Prostate gland (tissue), 2 donors: ENCODE results near the gene CBX6. TPM values are rescaled to one million over a fixed set of nuclear protein-coding genes. Genes with fewer than 3 reads are reported as not detected.

Experiments
- DNase-seq: peaks from one replicate; pipeline ENCODE4 v3.0.0-alpha.2; 2019; ENCODE audit warnings: low spot score
- H3K27ac ChIP-seq, 2 donors: fragments of 200-600 bp; sonication (generic); 2 replicates each; pipeline ENCODE4 v1.5.1; 2017 to 2019
- H3K27me3 ChIP-seq: fragments of 200-600 bp; sonication (generic); replicated peaks from 2 replicates; pipeline ENCODE4 v1.5.1; 2019; ENCODE audit not compliant: insufficient read depth
- H3K36me3 ChIP-seq, 2 donors: fragments of 200-600 bp; sonication (generic); 1 replicate in 1 of 2; 2 replicates in 1 of 2; pipeline versions ENCODE4 v1.5.1 to v1.8.1; 2017 to 2019
- H3K4me1 ChIP-seq: fragments of 200-600 bp; sonication (generic); replicated peaks from 2 replicates; pipeline ENCODE4 v1.5.1; 2019
- H3K4me3 ChIP-seq, 2 donors: fragments of 200-600 bp; sonication (generic); 2 replicates each; pipeline ENCODE4 v1.5.1; 2017 to 2019
- H3K9me3 ChIP-seq: fragments of 200-600 bp; sonication (generic); 2 replicates; pipeline ENCODE4 v1.5.1; 2017
- POLR2A ChIP-seq: fragments of 450-650 bp; IDR thresholded peaks from one replicate; pipeline ENCODE4 v1.6.1; 2016; ENCODE audit warnings: antibody characterized with exemption, mild to moderate bottlenecking
- POLR2AphosphoS5 ChIP-seq: sonication (generic); formaldehyde crosslinking; IDR thresholded peaks from one replicate; pipeline ENCODE4 v1.6.1; 2017; ENCODE audit warnings: antibody characterized with exemption
- WGBS: methylation state at CpG from one replicate; pipeline ENCODE4 v1.1.5; 2018; 5-methylcytosine and 5-hydroxymethylcytosine counted together
- intact Hi-C: fragments of 100-400 bp; cut with DNase I; formaldehyde crosslinking; loops from one replicate; pipeline ENCODE4 v1.14.2; 2022
- total RNA-seq, 2 donors: library from RNA; depleted of rRNA; stranded (reverse); fragments of >200 nt; gene quantifications; one replicate each; pipeline ENCODE4 v1.1.0, GENCODE V29; 2016
- TF ChIP-seq, protein P1 (sequence below), 4 experiments: fragments of 200-600 bp in 2 of 4; fragments of 450-650 bp in 2 of 4; sonication (generic) in 2 of 4; IDR thresholded peaks; 1 replicate in 3 of 4; 2 replicates in 1 of 4; pipeline ENCODE4 v1.5.1; 2016 to 2019; ENCODE audit warnings: antibody characterized with exemption in 4 of 4, mild to moderate bottlenecking in 2 of 4, moderate library complexity in 2 of 4

CBX6 gene
- total RNA-seq, 2 donors from 2014 or later, result 39.9 to 56.2 TPM

DNA sequence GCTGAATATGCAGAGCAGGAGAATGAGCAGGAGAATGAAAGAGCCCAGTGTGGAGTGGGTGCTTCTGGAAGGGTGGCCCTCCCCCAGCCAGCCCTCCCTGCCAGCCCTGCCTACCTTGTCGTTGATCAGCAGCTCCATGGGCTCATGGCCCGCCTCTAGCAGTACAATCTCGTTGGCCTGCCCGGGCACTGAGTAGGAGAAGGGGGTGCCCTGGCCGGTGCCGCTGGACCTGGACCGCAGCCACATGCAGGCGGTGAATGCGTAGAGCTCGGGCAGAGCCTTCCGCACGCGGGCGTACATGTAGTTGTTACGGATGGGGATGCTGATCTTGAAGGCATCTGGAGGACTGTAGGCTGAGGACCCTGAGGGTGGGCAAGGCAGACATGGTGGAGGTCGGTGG, 45.6 kb downstream of the CBX6 start:
- H3K27me3 ChIP-seq, result no peaks in the 10 kb centered on the region
- WGBS, result 86% methylated on average over 16 of the region's 16 CpGs
- no peak for DNase-seq
- no peak for TF ChIP-seq POLR2A
- TF ChIP-seq, protein P1, sequence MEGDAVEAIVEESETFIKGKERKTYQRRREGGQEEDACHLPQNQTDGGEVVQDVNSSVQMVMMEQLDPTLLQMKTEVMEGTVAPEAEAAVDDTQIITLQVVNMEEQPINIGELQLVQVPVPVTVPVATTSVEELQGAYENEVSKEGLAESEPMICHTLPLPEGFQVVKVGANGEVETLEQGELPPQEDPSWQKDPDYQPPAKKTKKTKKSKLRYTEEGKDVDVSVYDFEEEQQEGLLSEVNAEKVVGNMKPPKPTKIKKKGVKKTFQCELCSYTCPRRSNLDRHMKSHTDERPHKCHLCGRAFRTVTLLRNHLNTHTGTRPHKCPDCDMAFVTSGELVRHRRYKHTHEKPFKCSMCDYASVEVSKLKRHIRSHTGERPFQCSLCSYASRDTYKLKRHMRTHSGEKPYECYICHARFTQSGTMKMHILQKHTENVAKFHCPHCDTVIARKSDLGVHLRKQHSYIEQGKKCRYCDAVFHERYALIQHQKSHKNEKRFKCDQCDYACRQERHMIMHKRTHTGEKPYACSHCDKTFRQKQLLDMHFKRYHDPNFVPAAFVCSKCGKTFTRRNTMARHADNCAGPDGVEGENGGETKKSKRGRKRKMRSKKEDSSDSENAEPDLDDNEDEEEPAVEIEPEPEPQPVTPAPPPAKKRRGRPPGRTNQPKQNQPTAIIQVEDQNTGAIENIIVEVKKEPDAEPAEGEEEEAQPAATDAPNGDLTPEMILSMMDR (IDR thresholded peaks at IDR 0.05), result no peak
- no peak for TF ChIP-seq POLR2AphosphoS5
- H3K4me1 ChIP-seq, result no peaks in the 10 kb centered on the region
- no peak overlapping the region for H3K4me3 ChIP-seq
- H3K27ac ChIP-seq, result no peak overlapping the region
- no peaks in the 10 kb centered on the region for H3K36me3 ChIP-seq
- intact Hi-C loops, result no loop called here
- H3K9me3 ChIP-seq, result no peaks in the 10 kb centered on the region

DNA sequence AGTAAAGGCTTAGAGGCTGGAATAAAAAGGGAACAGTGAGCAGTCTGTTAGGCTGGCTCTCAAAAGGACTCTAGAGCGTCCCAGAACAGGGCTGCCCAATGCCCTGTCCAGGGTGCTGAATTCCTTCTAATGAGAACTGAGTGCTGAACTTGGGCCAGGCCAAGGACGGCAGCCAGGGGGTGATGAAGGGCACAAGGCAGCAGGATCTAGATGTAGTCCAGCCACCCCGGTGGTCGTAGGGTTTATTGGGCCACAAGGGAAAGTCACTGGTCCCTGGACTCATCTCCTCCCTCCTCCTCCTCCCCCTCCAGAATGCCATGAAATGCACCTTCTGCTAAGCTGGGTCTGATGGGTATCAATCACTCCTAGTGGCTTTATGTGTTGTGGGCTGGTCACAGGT, 47.4 kb downstream of the CBX6 start:
- Histone ChIP-seq H3K27me3 (no peaks in the 10 kb centered on the region), H3K9me3 (no peaks in the 10 kb centered on the region), H3K4me1 (no peaks in the 10 kb centered on the region), H3K27ac (no peak overlapping the region), H3K36me3 (no peaks in the 10 kb centered on the region), H3K4me3 (no peak overlapping the region)
- WGBS, result 10% methylated on average over 4 of the region's 4 CpGs
- DNase-seq, result no peak
- intact Hi-C loops, result no loop called here
- TF ChIP-seq, protein P1 (IDR thresholded peaks at IDR 0.05), result peak in 1 of 4 experiments; percentile 28
- no peak for TF ChIP-seq POLR2A
- TF ChIP-seq POLR2AphosphoS5, result no peak

DNA sequence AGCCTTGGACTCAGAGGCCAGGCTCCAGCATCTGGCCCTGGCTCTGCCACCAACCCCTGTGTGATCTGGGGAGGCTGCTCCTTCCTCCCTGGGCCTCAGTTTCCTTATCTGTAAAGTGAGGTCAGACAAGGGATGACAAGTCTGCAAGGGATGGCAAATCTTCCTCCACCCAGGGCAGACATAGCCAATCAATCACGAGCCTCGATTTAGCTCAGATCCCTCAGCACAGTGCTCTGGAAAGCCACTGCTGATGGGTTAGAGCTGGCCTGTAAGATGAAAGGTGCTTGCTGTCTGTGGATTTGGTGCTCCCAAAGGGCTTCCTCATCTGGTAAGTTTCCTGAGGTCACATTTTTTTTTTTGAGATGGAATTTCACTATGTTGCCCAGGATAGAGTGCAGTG, 48.4 kb downstream of the CBX6 start:
- Histone ChIP-seq H3K4me1 (no peaks in the 10 kb centered on the region), H3K36me3 (no peaks in the 10 kb centered on the region), H3K4me3 (no peak overlapping the region), H3K27me3 (no peaks in the 10 kb centered on the region), H3K27ac (no peak overlapping the region), H3K9me3 (no peaks in the 10 kb centered on the region)
- TF ChIP-seq POLR2AphosphoS5, result no peak
- TF ChIP-seq POLR2A, result no peak
- TF ChIP-seq, protein P1 (IDR thresholded peaks at IDR 0.05), result no peak
- 96% methylated on average over 2 of the region's 2 CpGs for WGBS
- DNase-seq, result no peak
- intact Hi-C loops, result no loop called here

DNA sequence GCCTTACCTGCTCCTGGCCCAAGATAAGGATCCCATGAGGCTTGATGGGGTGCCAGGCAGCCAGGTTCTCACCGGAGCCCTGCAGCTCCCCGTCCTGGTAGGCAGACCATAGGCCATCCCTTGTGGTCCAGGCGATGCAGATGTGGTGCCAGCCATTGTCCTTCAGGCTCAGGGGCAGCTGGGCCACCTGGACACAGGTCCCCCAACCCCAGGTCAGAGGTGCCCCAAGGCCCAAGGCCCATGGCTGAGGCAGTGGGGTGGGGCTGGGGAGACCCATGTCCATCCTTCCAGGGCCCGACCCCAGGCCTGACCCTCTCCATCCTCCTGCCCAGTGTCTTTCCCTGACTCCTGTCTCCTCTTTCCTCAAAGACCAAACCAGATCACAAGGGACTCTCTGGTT, 48.9 kb downstream of the CBX6 start:
- H3K4me1 ChIP-seq, result no peaks in the 10 kb centered on the region
- no peak for TF ChIP-seq POLR2A
- TF ChIP-seq, protein P1 (IDR thresholded peaks at IDR 0.05), result no peak
- TF ChIP-seq POLR2AphosphoS5, result no peak
- H3K27me3 ChIP-seq, result no peaks in the 10 kb centered on the region
- H3K36me3 ChIP-seq, result no peaks in the 10 kb centered on the region
- no peaks in the 10 kb centered on the region for H3K9me3 ChIP-seq
- H3K27ac ChIP-seq, result no peak overlapping the region
- 94% methylated on average over 4 of the region's 4 CpGs for WGBS
- no peak overlapping the region for H3K4me3 ChIP-seq
- intact Hi-C loops, result no loop called here
- no peak for DNase-seq

DNA sequence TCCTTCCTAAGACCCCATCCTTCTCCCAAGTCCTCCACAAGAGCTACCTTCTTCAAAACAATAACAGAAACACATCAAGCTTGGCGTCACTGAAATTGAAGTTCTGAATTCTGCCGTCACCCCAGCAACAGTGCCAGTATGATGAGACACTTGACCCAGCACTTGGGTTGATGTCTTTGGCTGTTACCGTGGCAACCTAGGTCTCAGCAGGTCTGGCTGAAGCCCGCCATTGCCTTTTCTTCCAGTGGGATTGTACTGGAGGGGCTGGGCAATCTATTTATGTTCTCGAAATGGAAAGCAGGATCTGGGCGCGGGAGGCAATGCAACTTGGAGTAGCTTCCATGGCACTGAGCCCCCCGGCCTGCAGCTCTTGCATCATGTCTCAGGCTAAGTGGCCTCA, 52.0 kb downstream of the CBX6 start:
- no peak overlapping the region for H3K27ac ChIP-seq
- no peak for DNase-seq
- TF ChIP-seq, protein P1 (IDR thresholded peaks at IDR 0.05), result no peak
- TF ChIP-seq POLR2A (no peak), POLR2AphosphoS5 (no peak)
- H3K27me3 ChIP-seq, result no peaks in the 10 kb centered on the region
- WGBS, result 84% methylated on average over 8 of the region's 8 CpGs
- H3K9me3 ChIP-seq, result no peaks in the 10 kb centered on the region
- H3K4me3 ChIP-seq, result no peak overlapping the region
- H3K4me1 ChIP-seq, result no peaks in the 10 kb centered on the region
- no peaks in the 10 kb centered on the region for H3K36me3 ChIP-seq
- intact Hi-C loops, result no loop called here
